H9 (cell line): ENCODE measurements around the gene BEGAIN. TPM values are rescaled to one million over a fixed set of nuclear protein-coding genes. Genes with fewer than 3 reads are reported as not detected.

ENCODE experiments used
- DNase-seq: peaks from one replicate; pipeline ENCODE4 v3.0.0-alpha.2; 2017
- H2AFZ ChIP-seq: one replicate; pipeline ENCODE4 v1.6.1; 2013; ENCODE audit warnings: mild to moderate bottlenecking, low read length, control low read depth, moderate library complexity
- H2AK5ac ChIP-seq: 2 replicates; pipeline ENCODE4 v1.6.1; 2013; ENCODE audit warnings: low read length, control low read depth, mixed read lengths; ENCODE audit not compliant: insufficient read length
- H2BK120ac ChIP-seq: one replicate; pipeline ENCODE4 v1.6.1; 2013; ENCODE audit warnings: low read depth, mild to moderate bottlenecking, low read length, control low read depth, inconsistent platforms; ENCODE audit not compliant: poor library complexity, severe bottlenecking
- H2BK12ac ChIP-seq: 2 replicates; pipeline ENCODE4 v1.6.1; 2013; ENCODE audit warnings: low read length, control low read depth, mixed read lengths, low read depth; ENCODE audit not compliant: insufficient read length
- H2BK15ac ChIP-seq: 2 replicates; pipeline ENCODE4 v1.6.1; 2013; ENCODE audit warnings: low read depth, low read length, control low read depth
- H2BK20ac ChIP-seq: one replicate; pipeline ENCODE4 v1.6.1; 2013; ENCODE audit warnings: low read depth, mild to moderate bottlenecking, low read length, control low read depth, inconsistent platforms; ENCODE audit not compliant: poor library complexity, severe bottlenecking
- H2BK5ac ChIP-seq: 2 replicates; pipeline ENCODE4 v1.6.1; 2013; ENCODE audit warnings: low read length, control low read depth, mixed read lengths; ENCODE audit not compliant: insufficient read length
- H3K14ac ChIP-seq: 2 replicates; pipeline ENCODE4 v1.6.1; 2013; ENCODE audit warnings: low read length, control low read depth; ENCODE audit not compliant: insufficient read depth
- H3K18ac ChIP-seq: 2 replicates; pipeline ENCODE4 v1.6.1; 2013; ENCODE audit warnings: low read depth, mild to moderate bottlenecking, mixed read lengths, low read length, control low read depth; ENCODE audit not compliant: insufficient read length
- H3K23ac ChIP-seq: 2 replicates; pipeline ENCODE4 v1.6.1; 2013; ENCODE audit warnings: low read length, control low read depth, mixed read lengths, low read depth; ENCODE audit not compliant: insufficient read length
- H3K23me2 ChIP-seq: 2 replicates; pipeline ENCODE4 v1.6.1; 2013; ENCODE audit warnings: low read depth, mild to moderate bottlenecking, mixed read lengths, low read length, control low read depth; ENCODE audit not compliant: insufficient read length, poor library complexity, severe bottlenecking
- H3K27ac ChIP-seq: 2 replicates; pipeline ENCODE4 v1.5.1; 2013; ENCODE audit warnings: low read length, control low read depth, mixed read lengths, low read depth; ENCODE audit not compliant: insufficient read length
- H3K27me3 ChIP-seq: 2 replicates; pipeline ENCODE4 v1.6.1; 2013; ENCODE audit warnings: low read length, control low read depth, inconsistent platforms; ENCODE audit not compliant: insufficient read depth
- H3K4ac ChIP-seq: 2 replicates; pipeline ENCODE4 v1.6.1; 2013; ENCODE audit warnings: low read depth, mild to moderate bottlenecking, control low read depth, inconsistent platforms, low read length, moderate library complexity
- H3K4me1 ChIP-seq: 2 replicates; pipeline ENCODE4 v1.6.1; 2013; ENCODE audit warnings: low read length, control low read depth, inconsistent platforms; ENCODE audit not compliant: insufficient read depth
- H3K4me2 ChIP-seq: 2 replicates; pipeline ENCODE4 v1.6.1; 2013; ENCODE audit warnings: low read length, control low read depth, mixed read lengths; ENCODE audit not compliant: insufficient read length, insufficient read depth
- H3K56ac ChIP-seq: 2 replicates; pipeline ENCODE4 v1.6.1; 2013; ENCODE audit warnings: low read depth, mild to moderate bottlenecking, mixed read lengths, low read length, control low read depth; ENCODE audit not compliant: insufficient read length
- H3K79me1 ChIP-seq: 2 replicates; pipeline ENCODE4 v1.6.1; 2013; ENCODE audit warnings: low read depth, mild to moderate bottlenecking, moderate library complexity, low read length, control low read depth, inconsistent platforms; ENCODE audit not compliant: insufficient read depth, poor library complexity, severe bottlenecking
- H3K79me2 ChIP-seq: 2 replicates; pipeline ENCODE4 v1.6.1; 2013; ENCODE audit warnings: low read length, control low read depth, inconsistent platforms; ENCODE audit not compliant: insufficient read depth
- H3K9ac ChIP-seq: 2 replicates; pipeline ENCODE4 v1.6.1; 2013; ENCODE audit warnings: low read length, control low read depth, mixed read lengths; ENCODE audit not compliant: insufficient read length; ENCODE audit errors: extremely low read depth
- H3K9me3 ChIP-seq: one replicate; pipeline ENCODE4 v1.6.1; 2013; ENCODE audit warnings: low read depth, low read length, inconsistent platforms; ENCODE audit not compliant: control insufficient read depth
- H3T11ph ChIP-seq: one replicate; pipeline ENCODE4 v1.6.1; 2013; ENCODE audit warnings: mild to moderate bottlenecking, low read length, control low read depth, inconsistent platforms
- H4K20me1 ChIP-seq: one replicate; pipeline ENCODE4 v1.6.1; 2013; ENCODE audit not compliant: control insufficient read depth, insufficient read length, insufficient read depth
- H4K5ac ChIP-seq: 2 replicates; pipeline ENCODE4 v1.6.1; 2013; ENCODE audit warnings: low read depth, mild to moderate bottlenecking, mixed read lengths, low read length, control low read depth; ENCODE audit not compliant: insufficient read length
- H4K8ac ChIP-seq: replicated peaks from 2 replicates; pipeline ENCODE4 v1.6.1; 2013; ENCODE audit warnings: low read length, control low read depth, mixed read lengths, low read depth; ENCODE audit not compliant: insufficient read length
- H4K91ac ChIP-seq: 2 replicates; pipeline ENCODE4 v1.6.1; 2013; ENCODE audit warnings: low read depth, mild to moderate bottlenecking, moderate library complexity, mixed read lengths, low read length, control low read depth; ENCODE audit not compliant: insufficient read length
- H3K27ac Mint-ChIP-seq, 3 experiments: 2 replicates in 2 of 3; 3 replicates in 1 of 3; pipeline ENCODE4 v1.8.0; 2020 to 2021; ENCODE audit warnings: mixed read lengths in 3 of 3, mild to moderate bottlenecking in 1 of 3, moderate library complexity in 1 of 3
- H3K27me3 Mint-ChIP-seq: 2 replicates; pipeline ENCODE4 v1.8.0; 2021; ENCODE audit warnings: low read depth, mild to moderate bottlenecking, moderate library complexity, mixed read lengths
- H3K36me3 Mint-ChIP-seq, 3 experiments: 2 replicates in 2 of 3; 3 replicates in 1 of 3; pipeline ENCODE4 v1.8.0; 2020 to 2021; ENCODE audit warnings: low read depth in 3 of 3, mixed read lengths in 3 of 3; ENCODE audit not compliant: insufficient read depth in 1 of 3
- H3K4me1 Mint-ChIP-seq, 2 experiments: 2 replicates each; pipeline ENCODE4 v1.8.0; 2020; ENCODE audit warnings: mixed read lengths in 2 of 2
- H3K4me3 Mint-ChIP-seq, 2 experiments: 2 replicates in 1 of 2; 3 replicates in 1 of 2; pipeline ENCODE4 v1.8.0; 2020 to 2021; ENCODE audit warnings: mild to moderate bottlenecking in 2 of 2, mixed read lengths in 2 of 2, moderate library complexity in 1 of 2
- H3K9me3 Mint-ChIP-seq, 2 experiments: 2 replicates in 1 of 2; 3 replicates in 1 of 2; pipeline ENCODE4 v1.8.0; 2020; ENCODE audit warnings: mild to moderate bottlenecking in 2 of 2, mixed read lengths in 2 of 2, moderate library complexity in 1 of 2
- CTCF ChIP-seq: fragments of 200-600 bp; sonication (generic); conservative IDR thresholded peaks from 3 replicates; pipeline ENCODE4 v1.8.0; 2021; ENCODE audit warnings: antibody characterized with exemption, mild to moderate bottlenecking
- WGBS: extraction: QIAGEN DNeasy Blood & Tissue Kit; methylation state at CpG from one replicate; pipeline ENCODE4 v1.1.7; 2013; ENCODE audit warnings: missing lambda C conversion rate, low lambda C conversion rate, mixed read lengths; ENCODE audit not compliant: insufficient read length; ENCODE audit errors: extremely low coverage; 5-methylcytosine and 5-hydroxymethylcytosine counted together
- total RNA-seq: library from RNA; stranded (reverse); gene quantifications from 2 replicates; pipeline ENCODE4 v1.2.1, GENCODE V29; 2021

BEGAIN gene
- total RNA-seq, 1 experiment from 2014 or later: 2.6 TPM

GRCh38 chr14:100628225-100628624 lies 41.0 kb upstream of the BEGAIN start:
- no peaks in the 10 kb centered on the region for H3K9me3 ChIP-seq
- no peaks in the 10 kb centered on the region; the same call in 1 of the 2 replicates for H3K27me3 ChIP-seq
- H3K27me3 Mint-ChIP-seq: peaks cover 40% of the 10 kb centered on the region
- no peak overlapping the region for H2BK20ac ChIP-seq
- no peak overlapping the region for H2BK120ac ChIP-seq
- no peak overlapping the region for H3K14ac ChIP-seq
- H2BK15ac ChIP-seq: no peak overlapping the region
- H4K91ac ChIP-seq: no peak overlapping the region
- no peak for TF ChIP-seq CTCF
- H2AFZ ChIP-seq: no peak overlapping the region
- H3K79me1 ChIP-seq: no peaks in the 10 kb centered on the region
- H4K20me1 ChIP-seq: no peaks in the 10 kb centered on the region
- H3K36me3 Mint-ChIP-seq: no peaks in the 10 kb centered on the region
- no peak for DNase-seq
- no peak overlapping the region for H3K18ac ChIP-seq
- H3T11ph ChIP-seq: no peak overlapping the region
- H3K56ac ChIP-seq: no peak overlapping the region
- H3K27ac Mint-ChIP-seq: no peak overlapping the region
- no peak overlapping the region for H4K8ac ChIP-seq
- no peak overlapping the region for H3K9ac ChIP-seq
- no peak overlapping the region for H3K4ac ChIP-seq
- H3K4me1 Mint-ChIP-seq: no peaks in the 10 kb centered on the region
- no peaks in the 10 kb centered on the region; a peak in 1 of 5 replicates for H3K9me3 Mint-ChIP-seq
- no peak overlapping the region for H2BK12ac ChIP-seq
- no peaks in the 10 kb centered on the region for H3K4me1 ChIP-seq
- H3K4me2 ChIP-seq: no peak overlapping the region
- no peaks in the 10 kb centered on the region for H3K23me2 ChIP-seq
- no peak overlapping the region for H3K4me3 Mint-ChIP-seq
- no peak overlapping the region for H2BK5ac ChIP-seq
- no peaks in the 10 kb centered on the region for H3K79me2 ChIP-seq
- H4K5ac ChIP-seq: no peak overlapping the region
- H3K23ac ChIP-seq: no peak overlapping the region
- H2AK5ac ChIP-seq: no peak overlapping the region
- H3K27ac ChIP-seq: no peak overlapping the region
- no CpG with 5 or more reads among the region's 12 CpGs for WGBS
